Left cardiac atrium (tissue), 4 donors: ENCODE data around the gene CADM1. TPM values are rescaled to one million over a fixed set of nuclear protein-coding genes. Genes with fewer than 3 reads are reported as not detected.

Source experiments
- ATAC-seq, 2 donors: fragments of 200-7000 bp; cut with Tn5 transposase; one replicate each; pipeline ENCODE4 v1.9.1; 2020; ENCODE audit warnings: mild to moderate bottlenecking in 2 of 2, moderate library complexity in 2 of 2
- DNase-seq: peaks from one replicate; pipeline ENCODE4 v3.0.0-alpha.2; 2020
- intact Hi-C, 2 donors: fragments of 100-400 bp; cut with DNase I; formaldehyde crosslinking; loops; one replicate each; pipeline versions ENCODE4 v1.14.1 to v1.15.1; 2022 to 2023
- total RNA-seq, 2 donors: library from RNA; stranded (reverse); fragmentation: NEBNext Ultra II Directional; extraction: Animal tissue kit (Norgen Biotek cat#: 25700); gene quantifications; one replicate each; pipeline ENCODE4 v1.2.1, GENCODE V29; 2021
- donor health status: DM: no; HTN: yes; CAD: no.
- donor health status: DM: no; HTN: yes; CAD: no; lungs with severe emphysema.
- donor health status: DM: yes; HTN: yes; CAD: no.
- donor health status: Dilated cardiomyopathy.

The CADM1 gene
- total RNA-seq, 2 donors from 2014 or later: 25.0 to 34.3 TPM

DNA sequence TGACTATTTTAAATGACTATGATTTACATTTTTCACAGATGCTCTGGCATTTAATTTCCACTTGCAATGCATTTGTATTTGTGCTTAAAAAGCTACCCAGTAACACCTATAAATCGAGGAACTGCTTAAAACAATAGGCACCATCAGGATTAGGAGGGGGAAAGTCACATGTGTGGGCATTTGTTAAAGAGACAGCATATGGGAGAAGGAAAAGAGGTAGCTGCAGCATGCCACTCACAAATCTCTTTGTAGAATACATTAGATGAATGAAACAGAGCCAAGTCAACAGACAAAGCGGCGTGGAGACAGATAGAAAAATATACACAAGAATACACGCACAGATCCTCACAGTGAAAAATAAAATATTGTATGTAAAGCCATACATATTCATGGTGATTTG is 228.0 kb downstream of the CADM1 start:
- DNase-seq (no peak), ATAC-seq (no peak)
- intact Hi-C loops: no loop called here

- no peak for DNase-seq
- no peak for ATAC-seq
- intact Hi-C loops: no loop called here
These were observed 229.2 kb downstream of the CADM1 start for GRCh38 chr11:115275045-115275444.

DNA sequence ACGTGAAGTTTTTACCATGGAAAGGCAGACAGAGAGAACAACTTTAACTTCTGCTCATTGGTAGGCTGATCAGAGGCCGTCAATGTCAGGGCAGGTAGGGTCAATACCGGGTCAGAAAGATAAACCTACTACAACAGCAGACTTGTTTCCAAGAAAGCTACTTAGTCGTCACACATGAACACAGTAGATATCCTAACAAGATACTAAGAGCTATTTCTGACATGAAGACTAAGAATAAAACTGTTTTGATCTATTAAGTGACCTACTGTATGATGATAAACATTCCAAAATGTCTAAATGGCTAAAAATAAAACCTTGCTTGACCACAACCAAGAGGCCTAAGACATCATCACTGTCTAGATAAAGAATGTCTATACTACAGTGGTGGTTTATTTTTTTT is 231.3 kb downstream of the CADM1 start:
- ATAC-seq (no peak), DNase-seq (no peak)
- intact Hi-C loops: no loop called here

GRCh38 chr11:115271643-115272042 is 232.6 kb downstream of the CADM1 start:
- ATAC-seq (no peak), DNase-seq (no peak)
- intact Hi-C loops: no loop called here

DNA sequence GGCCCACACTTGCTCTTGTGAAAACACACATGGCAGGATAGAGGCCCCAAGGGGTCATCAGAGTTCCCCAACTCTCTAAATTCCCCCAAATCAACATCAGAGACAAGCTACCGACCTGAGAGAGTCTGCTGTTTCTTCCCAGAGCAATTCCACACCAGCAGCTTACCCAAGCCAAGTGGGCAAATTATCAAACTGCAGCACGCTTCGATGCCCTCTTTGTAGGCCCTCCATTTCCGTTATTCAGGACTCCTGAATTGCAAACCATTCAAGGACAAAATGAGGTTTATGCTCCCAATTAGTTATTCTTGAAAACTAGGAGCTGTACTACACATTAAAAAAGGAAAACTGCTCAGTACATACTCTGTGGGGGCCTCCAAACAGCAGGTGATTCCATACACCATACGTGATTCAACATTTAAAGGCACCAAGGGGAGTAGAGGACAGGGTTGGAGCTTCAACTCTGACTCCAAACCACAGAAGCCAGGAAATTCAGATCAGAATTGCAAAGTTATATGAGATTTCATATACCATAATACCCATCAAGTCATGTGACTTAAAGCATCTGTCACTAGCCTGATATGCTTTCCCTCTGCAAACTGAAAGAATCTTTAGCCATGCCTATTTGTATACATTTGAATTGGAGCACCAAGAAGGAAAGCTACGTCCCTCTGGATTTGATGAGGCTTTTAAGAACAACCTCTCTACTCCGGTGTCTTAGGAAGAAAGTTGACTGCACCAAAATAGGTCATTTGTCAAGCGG is 234.8 kb downstream of the CADM1 start:
- intact Hi-C loops: no loop called here
- ATAC-seq (no peak), DNase-seq (no peak)

- ATAC-seq: no peak
- intact Hi-C loops: no loop called here
- DNase-seq: no peak
These were observed 236.3 kb downstream of the CADM1 start for GRCh38 chr11:115267871-115268270.

DNA sequence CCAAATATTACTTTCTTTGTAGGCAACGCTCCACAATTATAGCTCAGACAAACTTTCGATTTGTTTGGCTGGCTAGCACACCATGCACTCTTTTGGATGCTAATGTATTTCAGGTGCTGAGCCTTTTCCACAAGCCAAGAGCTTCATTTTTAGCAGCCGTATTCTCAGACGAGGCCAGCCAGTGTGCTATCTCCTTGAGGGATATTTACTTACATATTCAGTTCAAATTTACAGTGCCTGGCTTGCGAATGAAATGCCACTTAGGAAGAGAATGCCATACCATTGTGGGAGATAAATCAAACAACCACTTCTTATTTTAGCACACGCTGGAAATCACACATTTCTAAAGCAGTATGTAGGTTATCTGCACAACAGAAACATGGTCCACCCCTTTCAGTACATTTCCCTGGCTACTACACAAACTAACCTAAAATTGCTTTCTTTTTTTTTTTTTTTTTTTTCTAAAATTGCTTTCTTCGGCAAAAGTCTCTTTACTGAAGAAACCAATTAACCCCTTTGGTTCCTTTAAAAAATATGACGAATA is 236.9 kb downstream of the CADM1 start:
- intact Hi-C loops: no loop called here
- ATAC-seq (no peak), DNase-seq (no peak)

DNA sequence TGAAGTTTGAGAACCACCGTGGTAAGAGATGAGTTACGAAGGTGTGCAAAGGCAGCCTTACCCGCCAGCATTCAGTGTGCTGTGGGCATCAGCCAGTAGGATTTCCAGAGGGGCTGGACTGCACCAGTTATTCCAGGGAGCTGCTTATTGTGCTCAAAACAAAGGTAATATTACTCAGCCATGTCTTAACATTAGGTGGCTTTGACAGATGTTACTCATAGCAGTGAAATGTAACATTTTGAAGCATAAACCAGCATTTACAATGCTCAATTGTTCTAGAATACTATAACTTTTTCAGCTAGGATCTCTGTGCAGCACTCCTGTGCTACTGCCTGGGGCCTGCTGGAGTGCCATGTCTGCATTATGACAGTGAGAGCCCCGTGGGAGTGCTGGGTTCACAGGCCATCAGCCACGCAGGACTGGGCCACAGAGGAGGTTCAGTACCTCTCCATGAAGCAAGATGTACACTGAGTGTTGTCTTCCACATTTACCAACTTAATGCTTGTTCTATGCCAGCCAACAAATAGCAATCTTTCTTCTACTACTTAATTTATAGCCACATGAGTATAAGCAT is 238.1 kb downstream of the CADM1 start:
- no peak for ATAC-seq
- intact Hi-C loops: no loop called here
- DNase-seq: no peak

DNA sequence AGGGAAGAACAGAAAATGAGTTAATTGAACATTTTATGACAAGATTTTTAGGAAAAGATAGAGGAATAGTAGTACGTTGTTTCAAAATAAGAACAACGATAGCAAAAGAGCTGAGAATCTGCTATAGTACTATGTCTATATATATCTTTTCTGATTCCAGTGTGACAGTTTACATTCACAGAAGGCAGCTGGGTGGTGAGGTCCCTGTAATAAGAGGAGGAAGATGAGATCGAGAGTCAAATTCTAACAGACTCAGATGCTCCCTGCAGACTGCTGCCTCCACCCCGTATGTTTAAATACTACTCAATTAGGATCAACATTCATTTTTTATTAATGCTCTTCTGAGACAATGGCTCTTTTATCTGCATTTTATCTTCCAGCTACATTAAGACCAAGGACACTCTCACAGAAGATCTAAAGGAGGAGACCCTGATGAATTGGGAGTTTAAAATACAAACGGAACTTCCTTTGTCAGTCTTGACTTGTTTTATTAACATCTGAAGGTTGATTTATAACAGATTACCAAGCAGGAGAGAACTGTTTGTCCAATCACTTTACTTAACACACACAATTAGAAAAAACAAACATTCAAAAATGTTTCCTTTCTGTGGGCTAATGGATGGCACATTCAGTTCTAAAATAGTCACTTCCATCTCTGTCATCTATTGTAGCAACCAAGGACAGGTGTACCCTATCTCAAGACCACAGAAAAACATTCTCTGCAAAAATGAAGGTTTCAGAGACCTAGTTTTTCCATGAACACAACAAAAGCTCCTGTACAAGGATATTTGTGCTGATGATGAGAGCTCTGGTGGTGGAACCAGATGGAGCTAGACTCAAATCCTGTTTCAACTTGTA is 240.2 kb downstream of the CADM1 start:
- ATAC-seq: no peak
- intact Hi-C loops: no loop called here
- DNase-seq: no peak

GRCh38 chr11:115258216-115258615 is 246.0 kb downstream of the CADM1 start:
- intact Hi-C loops: no loop called here
- ATAC-seq (no peak), DNase-seq (no peak)

GRCh38 chr11:115257678-115258077 is 246.5 kb downstream of the CADM1 start:
- DNase-seq (no peak), ATAC-seq (no peak)
- intact Hi-C loops: no loop called here

DNA sequence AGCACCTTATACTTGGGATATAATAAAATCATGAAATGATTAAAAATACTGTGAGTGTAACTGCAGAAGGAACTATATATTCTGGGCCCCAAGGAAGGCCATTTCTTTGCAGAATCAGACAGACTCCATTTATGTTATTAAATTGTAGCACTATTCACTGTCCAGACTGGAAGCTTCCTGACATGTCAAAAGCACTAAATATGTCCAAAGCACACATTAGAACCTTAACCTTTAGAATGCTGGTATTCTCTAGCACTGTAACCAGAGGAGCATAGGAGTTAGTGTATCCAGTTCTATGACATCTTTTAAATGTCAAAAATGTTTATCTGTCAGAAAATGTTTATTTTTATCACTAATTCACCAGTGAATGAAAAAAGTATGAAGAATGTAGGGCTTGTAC is 246.9 kb downstream of the CADM1 start:
- no peak for DNase-seq
- intact Hi-C loops: no loop called here
- no peak for ATAC-seq

- ATAC-seq: peak in 1 of 2 donors; percentile 63
- DNase-seq: no peak
- intact Hi-C loops: no loop called here
These were observed 247.6 kb downstream of the CADM1 start for GRCh38 chr11:115256397-115257197.

- DNase-seq: no peak
- intact Hi-C loops: no loop called here
- ATAC-seq: no peak
These were observed 249.0 kb downstream of the CADM1 start for GRCh38 chr11:115255006-115255762.

GRCh38 chr11:115251126-115251525 is 253.1 kb downstream of the CADM1 start:
- DNase-seq (no peak), ATAC-seq (no peak)
- intact Hi-C loops: no loop called here

- intact Hi-C loops: no loop called here
- ATAC-seq (no peak), DNase-seq (no peak)
These were observed 255.1 kb downstream of the CADM1 start for GRCh38 chr11:115249061-115249578.

DNA sequence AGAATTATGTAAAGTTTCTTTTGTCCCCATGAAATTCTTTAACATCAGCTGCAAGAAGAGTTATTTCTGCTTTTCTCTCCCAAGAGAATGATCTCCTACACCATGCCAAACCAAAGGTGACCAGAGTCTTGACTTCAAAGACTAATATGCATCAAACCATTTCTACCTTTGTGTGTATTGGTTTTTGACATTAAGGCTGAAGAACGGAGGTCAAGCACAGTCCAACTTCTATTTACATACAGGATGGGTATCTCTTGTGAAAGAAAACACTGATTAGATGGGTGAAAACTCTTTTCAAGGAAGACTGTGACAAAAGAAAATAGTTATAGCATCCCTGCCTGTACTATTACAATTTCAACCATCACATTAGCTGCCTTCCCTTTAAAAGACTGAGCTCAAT is 256.3 kb downstream of the CADM1 start:
- ATAC-seq (no peak), DNase-seq (no peak)
- intact Hi-C loops: no loop called here

GRCh38 chr11:115247361-115247760 is 256.9 kb downstream of the CADM1 start:
- intact Hi-C loops: no loop called here
- ATAC-seq (no peak), DNase-seq (no peak)
